Astrocyte (in vitro differentiated cells and primary cell): Measurements from ENCODE around the gene ANK3. TPM values are rescaled to one million over a fixed set of nuclear protein-coding genes. Genes with fewer than 3 reads are reported as not detected.

Experiments used
- DNase-seq: peaks from one replicate; pipeline ENCODE4 v3.0.0-alpha.2; 2010; ENCODE audit warnings: low read depth
- FAIRE-seq: peaks from 2 replicates; lab custom pipeline; 2011; peaks lifted over from hg19 to GRCh38; lab: Jason Lieb, UNC
- H2AFZ ChIP-seq: 2 replicates; pipeline ENCODE4 v1.6.0; 2012; ENCODE audit warnings: low read depth, low read length, inconsistent platforms
- H3K27ac ChIP-seq: 2 replicates; pipeline ENCODE4 v1.5.1; 2011; ENCODE audit warnings: low read depth, low read length, inconsistent platforms
- H3K27me3 ChIP-seq: 2 replicates; pipeline ENCODE4 v1.6.0; 2011; ENCODE audit warnings: low read length, inconsistent platforms; ENCODE audit not compliant: insufficient read depth
- H3K36me3 ChIP-seq: 2 replicates; pipeline ENCODE4 v1.5.1; 2011; ENCODE audit warnings: low read length, inconsistent platforms; ENCODE audit not compliant: insufficient read depth
- H3K4me1 ChIP-seq: 2 replicates; pipeline ENCODE4 v1.5.1; 2011; ENCODE audit warnings: low read length, inconsistent platforms; ENCODE audit not compliant: insufficient read depth
- H3K4me2 ChIP-seq: 2 replicates; pipeline ENCODE4 v1.6.0; 2012; ENCODE audit warnings: low read length, inconsistent platforms
- H3K4me3 ChIP-seq: 2 replicates; pipeline ENCODE4 v1.5.1; 2011; ENCODE audit warnings: low read depth, mild to moderate bottlenecking, low read length, inconsistent platforms; ENCODE audit not compliant: insufficient read depth
- H3K79me2 ChIP-seq: 2 replicates; pipeline ENCODE4 v1.6.0; 2012; ENCODE audit warnings: mild to moderate bottlenecking, low read length, inconsistent platforms; ENCODE audit not compliant: insufficient read depth
- H3K9ac ChIP-seq: 2 replicates; pipeline ENCODE4 v1.6.0; 2012; ENCODE audit warnings: mild to moderate bottlenecking, low read length, inconsistent platforms
- H3K9me3 ChIP-seq: 2 replicates; pipeline ENCODE4 v1.5.1; 2012; ENCODE audit warnings: low read depth, mild to moderate bottlenecking, low read length, inconsistent platforms; ENCODE audit not compliant: insufficient read depth
- H4K20me1 ChIP-seq: 2 replicates; pipeline ENCODE4 v1.6.0; 2012; ENCODE audit warnings: low read length, inconsistent platforms; ENCODE audit not compliant: insufficient read depth
- H3K27ac Mint-ChIP-seq: one replicate; pipeline ENCODE4 v1.8.0; 2021; ENCODE audit warnings: mild to moderate bottlenecking, mixed read lengths; ENCODE audit not compliant: unreplicated experiment
- H3K27me3 Mint-ChIP-seq: one replicate; pipeline ENCODE4 v1.8.0; 2021; ENCODE audit warnings: low read depth, mixed read lengths; ENCODE audit not compliant: unreplicated experiment
- H3K36me3 Mint-ChIP-seq: one replicate; pipeline ENCODE4 v1.8.0; 2021; ENCODE audit warnings: low read depth, mixed read lengths; ENCODE audit not compliant: unreplicated experiment
- H3K4me1 Mint-ChIP-seq: one replicate; pipeline ENCODE4 v1.8.0; 2021; ENCODE audit warnings: low read depth, mixed read lengths; ENCODE audit not compliant: unreplicated experiment
- H3K4me3 Mint-ChIP-seq: one replicate; pipeline ENCODE4 v1.8.0; 2021; ENCODE audit warnings: mild to moderate bottlenecking, moderate library complexity, mixed read lengths; ENCODE audit not compliant: unreplicated experiment
- H3K9me3 Mint-ChIP-seq: one replicate; pipeline ENCODE4 v1.8.0; 2021; ENCODE audit warnings: mild to moderate bottlenecking, mixed read lengths; ENCODE audit not compliant: unreplicated experiment
- CTCF ChIP-seq: IDR thresholded peaks from 2 replicates; pipeline ENCODE4 v1.5.1; 2011; ENCODE audit warnings: low read depth, mild to moderate bottlenecking, inconsistent platforms, low read length, moderate library complexity; ENCODE audit not compliant: insufficient read depth
- EZH2 ChIP-seq: IDR thresholded peaks from 2 replicates; pipeline ENCODE4 v1.6.1; 2012; ENCODE audit warnings: mild to moderate bottlenecking, low read length, inconsistent platforms; ENCODE audit not compliant: insufficient read depth
- total RNA-seq: library from RNA; stranded (reverse); gene quantifications from 2 replicates; pipeline ENCODE4 v1.2.1, GENCODE V29; 2021

ANK3 gene
- total RNA-seq, 1 donor from 2014 or later = 21.1 TPM

- no peaks in the 10 kb centered on the region for H3K27me3 Mint-ChIP-seq
- Histone ChIP-seq H3K36me3 (peaks cover 6% of the 10 kb centered on the region), H3K9ac (no peak overlapping the region), H2AFZ (no peak overlapping the region), H3K4me1 (no peaks in the 10 kb centered on the region), H3K79me2 (no peaks in the 10 kb centered on the region), H3K4me3 (no peak overlapping the region), H3K4me2 (no peak overlapping the region), H3K27me3 (no peaks in the 10 kb centered on the region), H4K20me1 (no peaks in the 10 kb centered on the region), H3K27ac (no peak overlapping the region), H3K9me3 (no peaks in the 10 kb centered on the region)
- no peak overlapping the region for H3K27ac Mint-ChIP-seq
- peaks cover 8% of the 10 kb centered on the region for H3K4me1 Mint-ChIP-seq
- TF ChIP-seq CTCF = no peak
- no peak for TF ChIP-seq EZH2
- DNase-seq (no peak), FAIRE-seq (no peak)
- H3K36me3 Mint-ChIP-seq = peaks cover 1% of the 10 kb centered on the region
- H3K4me3 Mint-ChIP-seq = no peak overlapping the region
- H3K9me3 Mint-ChIP-seq = no peaks in the 10 kb centered on the region
Observed at GRCh38 chr10:60262647-60263126, 127.0 kb downstream of the ANK3 start.

- DNase-seq (no peak), FAIRE-seq (no peak)
- Mint-ChIP-seq H3K9me3 (no peaks in the 10 kb centered on the region), H3K27ac (no peak overlapping the region), H3K27me3 (no peaks in the 10 kb centered on the region), H3K4me1 (peaks cover 10% of the 10 kb centered on the region), H3K4me3 (no peak overlapping the region), H3K36me3 (peaks cover 1% of the 10 kb centered on the region)
- Histone ChIP-seq H3K9me3 (no peaks in the 10 kb centered on the region), H2AFZ (no peak overlapping the region), H3K27ac (no peak overlapping the region), H3K36me3 (peaks cover 6% of the 10 kb centered on the region), H3K27me3 (no peaks in the 10 kb centered on the region), H3K4me2 (no peak overlapping the region), H3K79me2 (no peaks in the 10 kb centered on the region), H4K20me1 (no peaks in the 10 kb centered on the region), H3K4me3 (no peak overlapping the region), H3K9ac (no peak overlapping the region), H3K4me1 (no peaks in the 10 kb centered on the region)
- TF ChIP-seq CTCF = no peak
- TF ChIP-seq EZH2 = no peak
Observed at GRCh38 chr10:60260321-60260720, 129.4 kb downstream of the ANK3 start.

- H3K4me3 ChIP-seq = no peak overlapping the region
- H3K36me3 ChIP-seq = peaks cover 2% of the 10 kb centered on the region
- TF ChIP-seq CTCF (no peak), EZH2 (no peak)
- peaks cover 10% of the 10 kb centered on the region for H3K4me1 Mint-ChIP-seq
- H3K27ac Mint-ChIP-seq = no peak overlapping the region
- peaks cover 1% of the 10 kb centered on the region for H3K36me3 Mint-ChIP-seq
- no peaks in the 10 kb centered on the region for H4K20me1 ChIP-seq
- no peaks in the 10 kb centered on the region for H3K79me2 ChIP-seq
- H3K27me3 ChIP-seq = no peaks in the 10 kb centered on the region
- no peak overlapping the region for H3K4me3 Mint-ChIP-seq
- H3K9ac ChIP-seq = no peak overlapping the region
- no peak overlapping the region for H3K4me2 ChIP-seq
- no peak overlapping the region for H2AFZ ChIP-seq
- no peaks in the 10 kb centered on the region for H3K27me3 Mint-ChIP-seq
- no peaks in the 10 kb centered on the region for H3K9me3 Mint-ChIP-seq
- no peaks in the 10 kb centered on the region for H3K4me1 ChIP-seq
- no peak overlapping the region for H3K27ac ChIP-seq
- DNase-seq (no peak), FAIRE-seq (no peak)
- no peaks in the 10 kb centered on the region for H3K9me3 ChIP-seq
Observed at GRCh38 chr10:60258429-60258797, 131.3 kb downstream of the ANK3 start.
